ENCODE data around the gene ZNF536.

ZNF536 gene

GRCh38 chr19:30570194-30570593 is 198.0 kb downstream of the ZNF536 start:
- DNase-seq: no peak

- DNase-seq: no peak
Observed at GRCh38 chr19:30577551-30578105, 205.4 kb downstream of the ZNF536 start.

- DNase-seq: no peak
Observed at GRCh38 chr19:30579419-30579818, 207.2 kb downstream of the ZNF536 start.

GRCh38 chr19:30580673-30581072 is 208.5 kb downstream of the ZNF536 start:
- no peak for DNase-seq

- no peak for DNase-seq
Observed at GRCh38 chr19:30584090-30584489, 211.9 kb downstream of the ZNF536 start.

GRCh38 chr19:30587869-30588268 is 215.7 kb downstream of the ZNF536 start:
- no peak for DNase-seq

GRCh38 chr19:30590596-30591229 is 218.5 kb downstream of the ZNF536 start:
- no peak for DNase-seq

- no peak for DNase-seq
Observed at GRCh38 chr19:30593356-30593755, 221.2 kb downstream of the ZNF536 start.

GRCh38 chr19:30593975-30594745 is 222.0 kb downstream of the ZNF536 start:
- DNase-seq: no peak

- no peak for DNase-seq
Observed at GRCh38 chr19:30596268-30596667, 224.1 kb downstream of the ZNF536 start.

GRCh38 chr19:30596813-30597399 is 224.7 kb downstream of the ZNF536 start:
- no peak for DNase-seq

GRCh38 chr19:30598688-30599087 is 226.5 kb downstream of the ZNF536 start:
- DNase-seq: no peak

GRCh38 chr19:30602661-30603350 is 230.6 kb downstream of the ZNF536 start:
- no peak for DNase-seq

- no peak for DNase-seq
Observed at GRCh38 chr19:30604657-30605056, 232.5 kb downstream of the ZNF536 start.

- no peak for DNase-seq
Observed at GRCh38 chr19:30605333-30605732, 233.1 kb downstream of the ZNF536 start.

- no peak for DNase-seq
Observed at GRCh38 chr19:30606114-30607050, 234.2 kb downstream of the ZNF536 start.

All from stimulated activated CD4-positive, alpha-beta T cell treated with anti-CD3 and anti-CD28 coated beads, Interleukin-4, amount 100 ng/mL, for 4 hours (primary cell).